NCI-H146 treated with DMSO at 0.1 percent for 48 hours (cell line): ENCODE measurements around the gene NTSR2.
"Not testable (repeated sequence)": the region's sequence is repeated elsewhere in the genome, so short reads cannot be mapped to it uniquely, and the experiment has no call there.

ENCODE experiments used
- DNase-seq: peaks from one replicate; lab custom pipeline; 2025; ENCODE audit not compliant: unreplicated experiment; lab: John Stamatoyannopoulos, UW

Gene NTSR2

GRCh38 chr2:11680182-11680900, 10.3 kb upstream of the NTSR2 start:
- DNase-seq: no peak

- no peak for DNase-seq
Observed at GRCh38 chr2:11679486-11680181, 9.6 kb upstream of the NTSR2 start.

- no peak for DNase-seq
Observed at GRCh38 chr2:11679016-11679415, 9.0 kb upstream of the NTSR2 start.

- DNase-seq: no peak
Observed at GRCh38 chr2:11678306-11678960, 8.4 kb upstream of the NTSR2 start.

GRCh38 chr2:11677136-11678055, 7.4 kb upstream of the NTSR2 start:
- DNase-seq: no peak

GRCh38 chr2:11676640-11677039, 6.6 kb upstream of the NTSR2 start:
- peak; percentile 10 for DNase-seq

- DNase-seq: no peak
Observed at GRCh38 chr2:11675423-11676112, 5.6 kb upstream of the NTSR2 start.

- DNase-seq: no peak
Observed at GRCh38 chr2:11674983-11675382, 5.0 kb upstream of the NTSR2 start.

GRCh38 chr2:11672407-11672806, 2.4 kb upstream of the NTSR2 start:
- DNase-seq: no peak

- no peak for DNase-seq
Observed at GRCh38 chr2:11667866-11668637, 1.9 kb downstream of the NTSR2 start.

GRCh38 chr2:11667194-11667593, 2.8 kb downstream of the NTSR2 start:
- DNase-seq: no peak

- DNase-seq: no peak
Observed at GRCh38 chr2:11665510-11666362, 4.3 kb downstream of the NTSR2 start.

GRCh38 chr2:11665028-11665427, 5.0 kb downstream of the NTSR2 start:
- no peak for DNase-seq

GRCh38 chr2:11663427-11663826, 6.6 kb downstream of the NTSR2 start:
- no peak for DNase-seq

- no peak for DNase-seq
Observed at GRCh38 chr2:11662882-11663281, 7.1 kb downstream of the NTSR2 start.

GRCh38 chr2:11661891-11662435, 8.0 kb downstream of the NTSR2 start:
- no peak for DNase-seq

GRCh38 chr2:11660396-11660795, 9.6 kb downstream of the NTSR2 start:
- DNase-seq: not testable (repeated sequence)

- DNase-seq: no peak
Observed at GRCh38 chr2:11659851-11660250, 10.1 kb downstream of the NTSR2 start.

GRCh38 chr2:11659115-11659475, 10.9 kb downstream of the NTSR2 start:
- no peak for DNase-seq
